Stimulated activated CD4-positive, alpha-beta T cell treated with anti-CD3 and anti-CD28 coated beads, Interleukin-1b, Interleukin-23, amount 100 ng/mL, for 1 hour (primary cell): ENCODE results near the gene NEK9.
"Not testable (repeated sequence)": the region's sequence is repeated elsewhere in the genome, so short reads cannot be mapped to it uniquely, and the experiment has no call there.

ENCODE experiments used
- DNase-seq, 2 donors: peaks; one replicate each; pipeline ENCODE4 v3.0.0-alpha.2; 2020; ENCODE audit warnings: low read depth in 2 of 2

The NEK9 gene

DNA sequence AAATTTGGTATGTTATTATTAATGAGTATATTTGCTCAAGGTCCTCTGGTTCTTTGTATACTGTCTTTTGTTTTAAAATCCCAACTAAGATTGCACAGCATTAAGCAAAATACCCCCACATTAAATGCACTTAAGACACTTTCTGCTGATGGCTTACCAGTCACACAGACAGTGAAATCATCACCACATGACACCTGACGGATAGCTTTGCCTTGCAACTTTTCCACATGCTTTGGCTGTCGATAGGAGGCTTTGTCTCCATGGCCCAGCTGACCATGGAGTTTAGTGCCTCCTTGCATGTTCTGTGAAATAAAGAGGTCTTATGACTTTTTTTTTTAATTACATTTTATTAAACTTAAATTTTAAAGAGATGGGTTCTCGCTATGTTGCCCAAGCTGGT, 19.7 kb downstream of the NEK9 start:
- no peak for DNase-seq

- DNase-seq: no peak
These were observed 25.4 kb downstream of the NEK9 start for GRCh38 chr14:75101491-75101890.

DNA sequence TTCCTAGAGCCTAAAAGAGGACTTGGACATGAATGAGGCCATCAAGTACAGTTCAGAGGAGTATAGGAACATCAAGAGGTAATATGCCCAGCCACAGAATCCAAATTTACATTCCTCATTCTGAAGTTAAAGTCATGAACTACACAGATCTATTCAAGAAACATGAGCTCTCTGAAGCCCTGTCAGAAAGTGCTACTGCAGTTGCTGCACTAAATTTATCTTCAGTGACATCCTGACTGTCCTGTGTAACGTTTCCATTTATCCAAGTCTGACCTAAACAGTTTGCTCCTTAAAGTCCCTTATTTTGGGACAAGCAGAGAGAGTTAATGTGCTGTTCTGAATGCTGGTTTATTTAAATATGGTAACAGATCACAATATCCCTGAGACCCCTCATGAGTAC, 28.2 kb downstream of the NEK9 start:
- no peak for DNase-seq

DNA sequence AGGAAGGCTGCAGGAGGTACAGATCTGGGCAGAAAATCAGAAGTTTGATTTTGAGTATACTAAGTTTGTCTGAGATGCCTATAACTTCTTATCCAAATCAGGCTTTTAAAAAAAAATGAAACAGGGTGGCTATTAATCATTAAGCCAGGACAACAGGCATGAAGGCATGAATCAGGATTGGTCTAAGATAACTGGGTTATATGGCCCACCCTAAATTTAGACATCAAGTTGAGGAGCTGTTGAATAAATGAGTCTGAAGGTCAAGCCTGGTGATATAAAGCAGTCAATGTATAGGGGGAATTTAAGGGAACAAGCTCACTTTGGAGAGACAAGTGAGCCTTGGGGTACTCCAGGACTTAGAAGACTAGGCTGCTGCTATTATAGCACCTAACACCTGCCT, 28.6 kb downstream of the NEK9 start:
- no peak for DNase-seq

DNA sequence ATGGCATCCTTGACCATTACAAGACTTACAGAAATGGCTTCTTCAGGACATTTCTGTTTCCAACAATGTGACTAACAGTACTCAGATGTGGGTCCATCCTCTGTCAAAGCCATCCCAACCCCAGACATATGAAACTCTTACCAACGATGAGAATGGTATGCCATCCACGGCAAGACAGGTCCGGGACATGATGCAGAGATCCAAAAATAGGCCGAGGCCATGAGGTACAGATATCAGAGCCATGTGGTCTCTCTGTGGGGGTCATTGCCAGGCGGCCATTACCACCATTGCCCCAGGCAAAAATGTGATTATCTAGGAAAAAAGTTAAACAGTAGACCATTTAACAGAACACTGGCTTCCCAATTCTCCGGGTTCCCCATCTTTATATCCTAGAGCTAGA, 29.9 kb downstream of the NEK9 start:
- no peak for DNase-seq

GRCh38 chr14:75095690-75096089, 31.2 kb downstream of the NEK9 start:
- no peak for DNase-seq

DNA sequence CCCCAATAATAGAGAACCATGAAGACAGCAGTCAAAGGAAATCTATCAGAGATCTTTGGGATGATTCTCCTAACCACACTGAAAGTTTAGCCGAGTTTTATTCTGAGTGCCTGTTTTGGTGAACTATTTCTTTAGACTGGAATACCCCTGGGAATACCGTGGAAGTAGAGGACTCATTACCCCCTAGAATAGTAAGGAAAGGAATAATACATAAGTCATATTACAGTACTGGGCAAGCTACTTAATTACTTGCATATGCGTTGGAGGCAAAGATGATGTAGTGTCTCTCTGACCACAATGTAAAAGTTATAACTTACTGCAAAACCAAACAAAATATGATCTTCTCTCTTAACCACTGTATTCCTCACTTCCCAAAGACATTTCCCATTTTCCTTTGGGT, 32.0 kb downstream of the NEK9 start:
- DNase-seq: no peak

DNA sequence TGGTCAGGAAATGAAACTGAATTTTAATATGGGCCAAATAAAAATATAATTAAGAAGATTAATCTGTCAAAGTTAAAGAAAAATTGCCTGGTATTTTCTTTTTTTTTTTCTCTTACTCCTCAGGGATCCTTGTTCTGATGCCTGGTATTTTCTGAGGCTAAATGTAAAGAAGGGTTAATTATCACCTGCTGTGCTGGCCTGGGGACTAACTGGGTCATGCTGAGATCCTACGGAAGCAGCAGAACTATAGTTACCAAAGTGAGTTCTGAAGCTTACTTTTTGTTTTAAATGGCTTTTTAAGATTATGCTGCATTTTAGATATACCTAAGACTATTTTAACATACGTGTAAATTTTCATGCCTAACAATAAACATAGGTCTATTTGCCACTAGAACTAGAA, 34.1 kb downstream of the NEK9 start:
- DNase-seq: no peak

DNA sequence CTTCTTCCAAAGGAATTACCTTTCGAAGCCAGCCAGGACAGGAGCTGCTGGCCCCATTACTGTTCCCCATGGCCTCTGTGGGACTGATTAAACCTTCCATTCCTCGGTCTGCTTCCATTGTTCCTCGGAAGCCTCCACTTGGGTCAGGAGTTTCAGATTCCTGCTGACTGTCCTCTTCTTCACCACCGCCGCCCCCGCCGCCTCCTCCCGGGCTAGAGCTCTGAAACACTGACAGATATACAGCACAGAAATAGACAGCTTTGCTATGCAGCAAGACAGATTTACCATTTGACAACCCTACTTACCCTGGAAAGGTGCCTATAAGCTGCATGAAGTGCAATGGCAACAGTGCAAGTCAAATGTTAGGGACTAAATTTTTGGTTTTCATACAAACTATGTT, 35.6 kb downstream of the NEK9 start:
- no peak for DNase-seq

DNA sequence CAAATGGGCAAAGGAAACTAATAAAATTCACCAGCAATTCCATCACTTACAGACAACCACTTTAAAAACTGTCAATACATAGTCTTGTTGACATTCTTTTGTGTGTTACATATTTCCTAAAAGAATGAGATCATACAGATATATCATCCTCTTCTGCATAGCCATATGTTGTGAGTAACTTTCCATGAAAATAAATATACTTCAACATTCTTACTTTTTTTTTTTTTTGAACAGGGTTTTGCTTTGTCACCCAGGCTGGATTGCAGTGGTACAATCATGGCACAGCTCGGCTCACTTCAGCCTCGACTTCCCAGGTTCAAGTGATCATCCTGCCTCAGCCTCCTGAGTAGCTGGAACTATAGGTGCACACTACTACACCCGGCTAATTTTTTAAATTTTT, 36.5 kb downstream of the NEK9 start:
- no peak for DNase-seq

GRCh38 chr14:75088566-75089373, 38.1 kb downstream of the NEK9 start:
- no peak for DNase-seq

DNA sequence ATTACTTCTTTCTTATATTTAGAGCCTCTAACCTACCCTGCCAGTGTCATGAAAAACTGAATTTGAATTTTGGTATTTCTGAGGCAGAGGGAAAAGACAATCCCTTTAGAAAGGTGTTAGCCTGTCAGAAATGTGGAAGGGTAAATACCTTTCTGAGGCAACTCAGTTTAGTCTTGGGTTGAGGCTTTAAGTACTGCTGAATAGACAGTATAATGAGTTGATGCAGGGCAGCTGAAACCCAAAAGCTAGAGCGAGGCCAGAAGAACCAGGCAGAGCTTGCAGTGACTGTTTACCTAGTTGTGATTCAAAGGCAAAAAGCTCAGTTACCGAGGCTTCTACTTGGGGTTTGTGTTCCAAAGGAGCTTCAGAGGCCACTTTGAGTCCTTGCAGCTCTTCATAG, 38.7 kb downstream of the NEK9 start:
- DNase-seq: no peak

- DNase-seq: no peak
These were observed 42.3 kb downstream of the NEK9 start for GRCh38 chr14:75084513-75084912.

- no peak for DNase-seq
These were observed 43.6 kb downstream of the NEK9 start for GRCh38 chr14:75083271-75083670.

GRCh38 chr14:75081660-75082229, 45.1 kb downstream of the NEK9 start:
- no peak for DNase-seq

- DNase-seq: no peak
These were observed 47.3 kb downstream of the NEK9 start for GRCh38 chr14:75079521-75079920.

- no peak for DNase-seq
These were observed 49.1 kb downstream of the NEK9 start for GRCh38 chr14:75077794-75078193.

- no peak for DNase-seq
These were observed 56.5 kb downstream of the NEK9 start for GRCh38 chr14:75070383-75070782.

GRCh38 chr14:75069811-75070145, 57.1 kb downstream of the NEK9 start:
- DNase-seq: no peak

DNA sequence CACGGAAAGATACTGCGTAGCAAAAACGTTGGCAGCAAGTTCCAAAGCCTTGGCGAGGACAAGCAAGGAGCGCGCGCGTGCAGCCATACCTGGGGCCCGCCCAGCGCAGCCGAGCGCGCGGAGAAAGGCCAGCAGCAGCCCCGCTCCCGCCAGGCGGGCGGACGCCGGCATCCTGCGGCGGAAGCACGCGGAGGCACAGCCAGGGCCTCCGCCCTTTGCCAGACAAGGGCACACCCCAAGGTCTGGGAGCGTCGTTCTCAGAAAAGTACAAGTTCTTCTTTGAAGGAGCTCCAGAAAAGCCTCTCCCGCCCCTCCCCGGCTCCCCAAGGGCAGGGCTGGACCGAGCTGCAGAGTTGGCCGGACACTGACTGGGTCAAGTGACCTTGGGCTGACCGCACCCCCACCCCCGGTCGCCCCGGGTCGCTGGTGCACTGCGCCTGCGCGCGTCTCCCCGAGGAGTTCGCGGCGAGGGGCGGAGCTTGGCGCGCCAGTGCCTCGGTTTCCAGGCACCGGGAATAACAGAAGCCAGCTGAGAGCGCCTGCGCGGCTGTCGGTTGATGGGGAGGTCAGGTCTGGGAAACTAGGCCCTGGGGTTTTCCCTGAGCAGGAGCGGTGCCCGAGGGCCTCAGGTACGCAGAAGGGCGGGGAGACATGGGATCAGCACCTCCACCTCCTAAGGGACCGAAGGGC, 57.6 kb downstream of the NEK9 start, which contains the start of gene ZC2HC1C:
Gene ZC2HC1C (plus strand): TSS at position 521 of the 690 bp plus-strand sequence. CDS start 933 bp downstream, outside the sequence.
- peak; percentile 5 to 37 for DNase-seq

- DNase-seq: no peak
These were observed 58.3 kb downstream of the NEK9 start for GRCh38 chr14:75068294-75069120.

DNA sequence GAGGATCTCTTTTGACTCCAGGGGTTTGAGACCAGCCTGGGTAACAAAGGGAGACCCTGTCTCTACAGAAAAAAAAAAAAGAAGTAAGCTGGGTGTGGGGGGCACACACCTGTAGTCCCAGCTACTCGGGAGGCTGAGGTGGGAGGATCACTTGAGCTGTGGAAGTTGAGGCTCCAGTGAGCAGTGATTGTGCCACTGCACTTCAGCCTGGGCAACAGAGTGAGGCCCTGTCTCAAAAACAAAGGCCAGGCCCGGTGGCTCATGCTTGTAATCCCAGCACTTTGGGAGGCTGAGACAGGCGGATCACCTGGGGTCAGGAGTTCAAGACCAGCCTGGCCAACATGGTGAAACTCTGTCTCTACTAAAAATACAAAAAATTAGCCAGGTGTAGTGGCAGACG, 59.1 kb downstream of the NEK9 start:
- DNase-seq: not testable (repeated sequence)
